T-cell (primary cell): ENCODE data around the gene MYOM3. TPM values are rescaled to one million over a fixed set of nuclear protein-coding genes. Genes with fewer than 3 reads are reported as not detected.
A peak's percentile ranks its signal among the peaks of the same experiment; 100 is the strongest.

ENCODE experiments used
- ATAC-seq, 4 experiments: fragments of 200-7000 bp in 3 of 4; fragments of 150-1000 bp in 1 of 4; cut with Tn5 transposase; replicated peaks in 1 of 4; 1 replicate in 3 of 4; 2 replicates in 1 of 4; pipeline ENCODE4 v1.10.0; 2021; ENCODE audit warnings: moderate library complexity in 3 of 4, mild to moderate bottlenecking in 2 of 4, moderate number of reproducible peaks in 1 of 4
- CTCF ChIA-PET, 2 donors: fragments of 300-600 bp; sonication (Branson Sonifier 250); formaldehyde crosslinking; loops; one replicate each; lab custom pipeline; 2022; ENCODE audit warnings: antibody characterized with exemption in 2 of 2; lab: Charles Lee
- POLR2A ChIA-PET, 2 donors: fragments of 300-600 bp; sonication (Branson Sonifier 250); formaldehyde crosslinking; loops; one replicate each; lab custom pipeline; 2022; ENCODE audit warnings: antibody characterized with exemption in 2 of 2; lab: Charles Lee
- DNase-seq, 35 experiments: peaks; one replicate each; pipeline versions ENCODE4 v3.0.0 to v3.0.0-alpha.2; 2013 to 2023
- H3K27ac ChIP-seq: one replicate; pipeline ENCODE4 v1.5.1; 2013; ENCODE audit warnings: low read length
- H3K27me3 ChIP-seq, 2 experiments: replicated peaks in 1 of 2; 1 replicate in 1 of 2; 2 replicates in 1 of 2; pipeline versions ENCODE4 v1.6.1 to v1.7.0; 2013; ENCODE audit warnings: low read length in 1 of 2, mixed read lengths in 1 of 2; ENCODE audit not compliant: control insufficient read depth in 2 of 2, insufficient read depth in 2 of 2; ENCODE audit errors: extremely low read depth in 1 of 2
- H3K36me3 ChIP-seq, 2 donors: 1 replicate in 1 of 2; 2 replicates in 1 of 2; pipeline versions ENCODE4 v1.6.1 to v1.7.0; 2013; ENCODE audit warnings: low read length in 1 of 2; ENCODE audit not compliant: control insufficient read depth in 2 of 2, insufficient read depth in 1 of 2; ENCODE audit errors: extremely low read depth in 1 of 2
- H3K4me1 ChIP-seq, 2 experiments: 1 replicate in 1 of 2; 2 replicates in 1 of 2; pipeline versions ENCODE4 v1.6.1 to v1.7.0; 2013; ENCODE audit warnings: low read length in 2 of 2, mixed read lengths in 1 of 2; ENCODE audit not compliant: insufficient read depth in 2 of 2, control insufficient read depth in 1 of 2; ENCODE audit errors: extremely low read depth in 1 of 2
- H3K4me3 ChIP-seq, 2 donors: 1 replicate in 1 of 2; 2 replicates in 1 of 2; pipeline versions ENCODE4 v1.5.1 to v1.7.0; 2013; ENCODE audit warnings: mild to moderate bottlenecking in 2 of 2, low read length in 1 of 2, moderate library complexity in 1 of 2; ENCODE audit not compliant: control insufficient read depth in 1 of 2; ENCODE audit errors: extremely low read depth in 1 of 2
- H3K9me3 ChIP-seq: 2 replicates; pipeline ENCODE4 v1.7.0; 2013
- H3K27ac Mint-ChIP-seq, 2 donors: one replicate each; pipeline ENCODE4 v1.8.0; 2020 to 2021; ENCODE audit warnings: mild to moderate bottlenecking in 2 of 2, mixed read lengths in 2 of 2
- H3K27me3 Mint-ChIP-seq, 2 donors: one replicate each; pipeline ENCODE4 v1.8.0; 2021 to 2022; ENCODE audit warnings: mixed read lengths in 2 of 2
- H3K36me3 Mint-ChIP-seq: one replicate; pipeline ENCODE4 v1.8.0; 2021; ENCODE audit warnings: mixed read lengths
- H3K4me1 Mint-ChIP-seq, 3 donors: one replicate each; pipeline ENCODE4 v1.8.0; 2020 to 2022; ENCODE audit warnings: mixed read lengths in 3 of 3, mild to moderate bottlenecking in 1 of 3
- H3K4me3 Mint-ChIP-seq, 3 donors: one replicate each; pipeline ENCODE4 v1.8.0; 2020 to 2022; ENCODE audit warnings: mild to moderate bottlenecking in 3 of 3, mixed read lengths in 3 of 3, moderate library complexity in 3 of 3
- H3K9me3 Mint-ChIP-seq, 3 donors: one replicate each; pipeline ENCODE4 v1.8.0; 2020 to 2022; ENCODE audit warnings: mixed read lengths in 3 of 3
- WGBS: methylation state at CpG from one replicate; pipeline ENCODE4 v1.1.5; 2013; ENCODE audit warnings: missing lambda C conversion rate; ENCODE audit not compliant: insufficient coverage; 5-methylcytosine and 5-hydroxymethylcytosine counted together
- total RNA-seq, 35 experiments: library from RNA in 6 of 35; stranded (reverse) in 6 of 35; fragments of 120-200 nt in 1 of 35; gene quantifications; one replicate each; pipeline versions ENCODE4 v1.2.1 to v1.2.4 and lab custom pipeline; 2013 to 2026

Gene MYOM3
- total RNA-seq, 5 donors from 2014 or later (not counting 1 experiment from before 2014, with no cell fraction given): not detected

GRCh38 chr1:24155011-24155782 lies 43.3 kb upstream of the MYOM3 start:
- no peaks in the 10 kb centered on the region for H3K9me3 Mint-ChIP-seq
- 60% methylated on average over 6 of the region's 11 CpGs for WGBS
- H3K36me3 Mint-ChIP-seq: peaks cover 8% of the 10 kb centered on the region
- peaks cover 16 to 17% of the 10 kb centered on the region in 2 experiments for H3K27me3 ChIP-seq
- ChIA-PET POLR2A (no interaction called here), CTCF (interaction anchor here (0.5 to 0.8 kb wide), 4 partner anchors 49 to 1313 kb away, joined by 3 to 4 read pairs (median 3); no protein-coding TSS in a partner anchor)
- no peak overlapping the region for H3K27ac ChIP-seq
- H3K27ac Mint-ChIP-seq: no peak overlapping the region
- no peaks in the 10 kb centered on the region for H3K9me3 ChIP-seq
- ATAC-seq (no peak), DNase-seq (no peak)
- H3K4me1 Mint-ChIP-seq: peaks cover 4 to 12% (median 10%) of the 10 kb centered on the region in 3 donors
- H3K4me1 ChIP-seq: peaks cover 4 to 6% of the 10 kb centered on the region in 2 experiments
- H3K36me3 ChIP-seq: peaks cover 0 to 11% of the 10 kb centered on the region in 2 donors
- peaks cover 17 to 23% of the 10 kb centered on the region in 2 donors for H3K27me3 Mint-ChIP-seq
- H3K4me3 Mint-ChIP-seq: no peak overlapping the region
- no peak overlapping the region for H3K4me3 ChIP-seq

DNA sequence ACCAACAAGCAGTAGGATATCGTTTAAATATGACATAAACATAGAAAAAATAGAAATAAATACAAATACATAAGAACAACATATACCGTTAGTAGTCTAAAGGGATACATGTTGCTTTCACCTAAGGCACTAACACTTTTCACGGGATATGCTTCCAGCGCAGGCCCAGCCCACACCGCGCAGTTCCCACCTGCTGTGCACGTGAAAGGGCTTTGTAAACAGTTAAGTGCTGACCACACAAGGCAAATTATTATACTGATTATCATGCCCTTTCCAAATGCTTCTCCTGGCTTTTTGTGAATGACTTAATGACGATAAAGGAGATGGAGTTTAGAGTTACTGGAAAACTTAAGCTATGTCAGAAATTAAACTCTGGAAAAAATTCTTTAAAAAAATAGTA lies 42.3 kb upstream of the MYOM3 start:
- WGBS: 93% methylated on average over 2 of the region's 8 CpGs
- DNase-seq: no peak
- Mint-ChIP-seq H3K36me3 (peaks cover 8% of the 10 kb centered on the region), H3K9me3 (no peaks in the 10 kb centered on the region), H3K27ac (no peak overlapping the region), H3K4me3 (no peak overlapping the region), H3K27me3 (peaks cover 17 to 31% of the 10 kb centered on the region in 2 donors), H3K4me1 (peaks cover 6 to 18% (median 15%) of the 10 kb centered on the region in 3 donors)
- Histone ChIP-seq H3K9me3 (no peaks in the 10 kb centered on the region), H3K4me3 (no peak overlapping the region), H3K36me3 (peaks cover 0 to 11% of the 10 kb centered on the region in 2 donors), H3K27ac (no peak overlapping the region), H3K4me1 (peaks cover 4 to 10% of the 10 kb centered on the region in 2 experiments), H3K27me3 (peaks cover 20 to 27% of the 10 kb centered on the region in 2 experiments)
- no peak for ATAC-seq
- ChIA-PET CTCF (interaction anchor here in 1 of 2 donors (0.5 kb wide), 1 partner anchor 558 kb away, joined by 4 read pairs; no protein-coding TSS in a partner anchor), POLR2A (interaction anchor here (0.5 to 0.6 kb wide), 2 partner anchors 315 to 810 kb away, joined by 4 to 8 read pairs; partner anchors contain the start of gene HNRNPR (in 1 of the 2))

DNA sequence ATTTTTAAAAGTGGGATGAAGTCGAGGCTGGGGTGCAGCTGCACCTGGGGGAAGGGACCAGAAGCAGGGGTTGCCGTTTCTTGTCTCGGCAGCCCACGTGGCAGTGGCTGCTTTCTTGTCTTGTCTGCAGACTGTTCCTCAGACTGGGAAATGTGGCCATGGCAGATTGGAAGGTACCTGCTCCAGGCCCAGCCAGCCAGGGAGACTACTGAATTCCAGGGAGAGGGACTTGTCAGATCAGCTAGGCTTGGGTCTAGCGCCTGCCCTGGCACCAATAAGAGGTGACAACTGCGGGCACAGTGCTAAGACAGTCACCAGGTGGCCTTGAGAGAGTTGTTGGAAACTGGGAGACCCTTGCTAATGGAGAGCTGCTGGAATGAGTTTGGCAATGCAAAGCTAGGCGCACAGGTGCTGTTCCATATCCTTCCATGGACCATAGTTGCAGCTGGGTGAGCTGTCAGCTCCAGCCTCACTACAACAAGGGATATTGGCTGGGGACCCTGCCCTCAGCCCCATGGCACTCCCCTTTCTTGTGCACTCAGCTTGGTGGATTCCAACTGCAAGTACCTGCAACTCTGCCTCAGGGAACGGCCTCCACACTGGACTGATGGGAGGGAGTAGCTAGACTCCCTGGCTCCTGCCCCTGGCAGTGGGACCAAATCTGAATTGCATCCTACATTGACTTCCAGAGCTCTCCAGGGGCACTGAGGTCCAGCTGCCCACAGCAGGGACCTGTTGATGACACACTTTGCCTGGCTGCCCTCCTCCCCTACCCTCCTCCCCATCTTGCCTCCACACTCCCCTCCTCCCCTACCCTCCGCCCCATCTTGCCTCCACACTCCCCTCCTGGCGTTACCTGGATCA lies 40.9 kb upstream of the MYOM3 start:
- Mint-ChIP-seq H3K27me3 (peaks cover 20 to 38% of the 10 kb centered on the region in 2 donors), H3K4me1 (peaks cover 6 to 18% (median 15%) of the 10 kb centered on the region in 3 donors), H3K27ac (no peak overlapping the region), H3K4me3 (no peak overlapping the region), H3K36me3 (peaks cover 8% of the 10 kb centered on the region), H3K9me3 (no peaks in the 10 kb centered on the region)
- Histone ChIP-seq H3K27me3 (peaks cover 20 to 36% of the 10 kb centered on the region in 2 experiments), H3K4me3 (no peak overlapping the region), H3K36me3 (peaks cover 0 to 8% of the 10 kb centered on the region in 2 donors), H3K27ac (no peak overlapping the region), H3K4me1 (peaks cover 4 to 10% of the 10 kb centered on the region in 2 experiments), H3K9me3 (no peaks in the 10 kb centered on the region)
- ATAC-seq (no peak), DNase-seq (no peak)
- POLR2A ChIA-PET: no interaction called here
- CTCF ChIA-PET: interaction anchor here (0.7 to 2.4 kb wide), 4 partner anchors 11 to 568 kb away, joined by 3 to 12 read pairs (median 4); no protein-coding TSS in a partner anchor
- WGBS: 80% methylated on average over 10 of the region's 10 CpGs

- Mint-ChIP-seq H3K27me3 (peaks cover 20 to 43% of the 10 kb centered on the region in 2 donors), H3K36me3 (peaks cover 4% of the 10 kb centered on the region), H3K27ac (no peak overlapping the region), H3K4me3 (peak overlapping the region; percentile 50 to 53 (median 52)), H3K9me3 (no peaks in the 10 kb centered on the region), H3K4me1 (peaks cover 6 to 18% (median 15%) of the 10 kb centered on the region in 3 donors)
- H3K4me1 ChIP-seq: peaks cover 4 to 10% of the 10 kb centered on the region in 2 experiments
- H3K27me3 ChIP-seq: peaks cover 20 to 42% of the 10 kb centered on the region in 2 experiments
- ChIA-PET CTCF (interaction anchor here (1.0 to 3.9 kb wide), 6 partner anchors 240 to 684 kb away, joined by 3 to 55 read pairs (median 6); partner anchors contain the start of gene NIPAL3 (in 1 of the 2)), POLR2A (no interaction called here)
- no peak overlapping the region for H3K27ac ChIP-seq
- no peaks in the 10 kb centered on the region for H3K36me3 ChIP-seq
- DNase-seq (peak in 2 of 35 experiments; percentile 7 to 9), ATAC-seq (peak in 1 of 4 experiments; percentile 57)
- H3K4me3 ChIP-seq: peak overlapping the region in 1 of 2 donors; percentile 54
- H3K9me3 ChIP-seq: no peaks in the 10 kb centered on the region
- WGBS: 29% methylated on average over 6 of the region's 12 CpGs
Observed at GRCh38 chr1:24151175-24151533, 39.2 kb upstream of the MYOM3 start.

DNA sequence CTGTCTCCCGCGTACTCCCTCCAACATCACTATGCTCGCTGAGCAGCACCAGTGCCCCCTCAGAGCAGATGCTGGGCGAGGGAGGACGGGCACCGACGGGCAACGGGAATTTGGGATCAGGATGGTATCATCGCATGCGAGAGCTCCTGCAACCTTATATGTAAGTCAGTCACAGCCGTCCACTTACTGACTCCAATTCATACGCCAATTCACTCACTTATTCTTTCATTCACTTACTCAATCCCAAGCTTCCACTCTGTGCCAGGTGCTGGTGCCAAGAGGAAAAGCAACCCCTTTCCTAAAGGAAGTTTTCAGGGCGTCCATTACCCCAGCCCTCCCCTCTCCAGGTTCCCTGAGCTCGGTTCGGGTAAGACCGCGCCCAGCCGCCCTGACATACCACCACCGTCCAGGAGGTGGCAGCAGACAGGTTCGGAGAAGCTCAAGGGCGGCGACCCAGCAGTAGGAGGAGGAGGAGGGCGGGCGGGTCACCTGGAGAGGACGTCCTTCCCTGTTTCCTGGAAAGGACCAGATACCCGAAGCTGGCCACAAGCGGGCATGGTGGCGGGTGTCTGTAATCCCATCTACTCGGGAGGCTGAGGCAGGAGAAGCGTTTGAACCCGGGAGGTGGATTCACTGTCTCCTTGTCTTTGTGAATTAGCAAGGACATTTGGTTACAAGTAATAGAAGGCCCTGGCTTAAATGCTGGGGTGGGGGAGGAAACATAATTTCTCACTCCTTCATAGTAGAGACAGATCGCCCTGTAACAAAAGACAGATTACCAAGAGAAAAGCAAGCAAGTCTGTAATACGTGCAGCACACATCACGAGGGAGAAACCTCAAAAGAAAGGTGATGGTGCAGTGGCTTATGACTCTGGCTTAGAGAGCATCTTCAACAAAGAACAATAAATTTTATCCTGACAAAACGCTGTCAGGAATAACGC lies 38.6 kb upstream of the MYOM3 start:
- H3K9me3 ChIP-seq: no peaks in the 10 kb centered on the region
- Mint-ChIP-seq H3K36me3 (no peaks in the 10 kb centered on the region), H3K27me3 (peaks cover 20 to 43% of the 10 kb centered on the region in 2 donors), H3K4me1 (peaks cover 6 to 18% (median 15%) of the 10 kb centered on the region in 3 donors), H3K4me3 (peak overlapping the region; percentile 50 to 53 (median 52)), H3K27ac (no peak overlapping the region), H3K9me3 (no peaks in the 10 kb centered on the region)
- H3K36me3 ChIP-seq: no peaks in the 10 kb centered on the region
- ATAC-seq (peak; percentile 93 to 96 (median 95)), DNase-seq (peak; percentile 60 to 89 (median 82))
- H3K4me1 ChIP-seq: peaks cover 4 to 10% of the 10 kb centered on the region in 2 experiments
- peak overlapping the region; percentile 31 to 54 for H3K4me3 ChIP-seq
- peaks cover 20 to 45% of the 10 kb centered on the region in 2 experiments for H3K27me3 ChIP-seq
- ChIA-PET CTCF (interaction anchor here (0.6 to 3.9 kb wide), 23 partner anchors 36 to 995 kb away, joined by 3 to 55 read pairs (median 4); partner anchors contain the start of genes IFNLR1 (in 1 of the 2) and NIPAL3 (in 1 of the 2)), POLR2A (interaction anchor here in 1 of 2 donors (0.6 kb wide), 1 partner anchor 240 kb away, joined by 9 read pairs; no protein-coding TSS in a partner anchor)
- 22% methylated on average over 20 of the region's 36 CpGs for WGBS
- no peak overlapping the region for H3K27ac ChIP-seq
